Esophagus squamous epithelium (tissue), 4 donors: ENCODE measurements around the gene COL15A1.

Experiments used
- CTCF ChIP-seq, 6 experiments: fragments of 450-650 bp in 4 of 6; fragments of 200-600 bp in 2 of 6; sonication (generic) in 2 of 6; IDR thresholded peaks; one replicate each; pipeline ENCODE4 v1.5.1; 2016 to 2019; ENCODE audit warnings: antibody characterized with exemption in 6 of 6, mild to moderate bottlenecking in 4 of 6, moderate library complexity in 4 of 6
- POLR2A ChIP-seq, 4 donors: fragments of 450-650 bp; IDR thresholded peaks; one replicate each; pipeline ENCODE4 v1.6.1; 2017; ENCODE audit warnings: antibody characterized with exemption in 4 of 4, mild to moderate bottlenecking in 4 of 4, moderate library complexity in 3 of 4

- TF ChIP-seq POLR2A (IDR thresholded peaks at IDR 0.05) (no peak), CTCF (IDR thresholded peaks at IDR 0.05) (no peak)
These were observed 151.9 kb downstream of the COL15A1 start for GRCh38 chr9:99095565-99095964.
